Stimulated activated naive CD8-positive, alpha-beta T cell treated with anti-CD3 and anti-CD28 coated beads, Interleukin-15, Interleukin-2, amounts not matched to agents 100 ng/mL and 50 ng/mL, for 24 hours (primary cell): Measurements from ENCODE around the gene EP400.
A peak's percentile ranks its signal among the peaks of the same experiment; 100 is the strongest.

ENCODE experiments used
- H3K27ac Mint-ChIP-seq: one replicate; pipeline ENCODE4 v1.8.0; 2021; ENCODE audit warnings: mild to moderate bottlenecking, mixed read lengths
- H3K27me3 Mint-ChIP-seq: one replicate; pipeline ENCODE4 v1.8.0; 2021; ENCODE audit warnings: mixed read lengths
- H3K36me3 Mint-ChIP-seq: one replicate; pipeline ENCODE4 v1.8.0; 2021; ENCODE audit warnings: low read depth, mixed read lengths
- H3K4me1 Mint-ChIP-seq: one replicate; pipeline ENCODE4 v1.8.0; 2021; ENCODE audit warnings: low read depth, mixed read lengths
- H3K4me3 Mint-ChIP-seq: one replicate; pipeline ENCODE4 v1.8.0; 2021; ENCODE audit warnings: mild to moderate bottlenecking, mixed read lengths
- H3K9me3 Mint-ChIP-seq: one replicate; pipeline ENCODE4 v1.8.0; 2021; ENCODE audit warnings: mixed read lengths

The EP400 gene

DNA sequence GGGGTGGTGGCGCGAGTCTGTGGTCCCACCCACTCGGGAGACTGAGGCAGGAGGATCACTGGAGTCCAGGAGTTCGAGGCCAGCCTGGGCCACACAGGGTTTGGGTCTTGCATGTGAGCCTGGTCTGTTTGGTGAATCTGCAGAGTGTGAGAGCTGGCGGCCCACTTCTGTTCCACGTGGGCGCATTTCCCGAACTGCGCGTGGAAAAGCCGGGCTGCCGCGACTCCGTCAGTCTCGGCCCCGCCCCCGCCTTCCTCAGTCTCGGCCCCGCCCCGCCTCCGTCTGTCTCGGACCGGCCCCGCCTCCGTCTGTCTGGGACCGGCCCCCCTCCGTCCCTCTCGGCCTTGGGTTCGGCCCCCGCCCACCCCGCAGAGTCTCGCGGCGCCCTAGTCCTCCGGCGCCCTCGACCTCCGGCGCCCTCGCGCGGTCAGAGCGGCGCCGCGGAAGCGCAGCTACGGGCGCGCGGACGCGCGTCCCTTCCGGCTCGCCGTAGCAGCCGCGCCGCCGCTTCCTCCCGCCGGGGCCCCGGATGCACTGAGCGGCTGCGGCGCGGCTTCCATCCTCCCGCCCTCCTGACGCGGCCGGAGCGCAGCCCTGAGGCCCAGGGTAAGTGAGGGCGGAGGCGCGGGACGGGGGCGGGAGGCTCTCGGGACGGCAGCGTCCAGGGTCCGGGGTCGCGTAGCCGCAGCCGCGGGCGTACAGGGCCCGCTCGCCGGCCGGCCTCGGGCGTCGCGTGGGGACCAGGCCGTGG is at the start of gene EP400:
Gene EP400, plus strand, starts transcription at position 512 of the 751 bp plus-strand sequence. CDS start 10,678 bp downstream, outside the sequence.
- Mint-ChIP-seq H3K9me3 (no peaks in the 10 kb centered on the region), H3K4me3 (peak within 1 kb of the TSS; percentile 88), H3K4me1 (peaks cover 46% of the 10 kb centered on the region), H3K27me3 (no peaks in the 10 kb centered on the region), H3K27ac (peak within 1 kb of the TSS; percentile 87), H3K36me3 (peaks cover 17% of the 10 kb centered on the region)

DNA sequence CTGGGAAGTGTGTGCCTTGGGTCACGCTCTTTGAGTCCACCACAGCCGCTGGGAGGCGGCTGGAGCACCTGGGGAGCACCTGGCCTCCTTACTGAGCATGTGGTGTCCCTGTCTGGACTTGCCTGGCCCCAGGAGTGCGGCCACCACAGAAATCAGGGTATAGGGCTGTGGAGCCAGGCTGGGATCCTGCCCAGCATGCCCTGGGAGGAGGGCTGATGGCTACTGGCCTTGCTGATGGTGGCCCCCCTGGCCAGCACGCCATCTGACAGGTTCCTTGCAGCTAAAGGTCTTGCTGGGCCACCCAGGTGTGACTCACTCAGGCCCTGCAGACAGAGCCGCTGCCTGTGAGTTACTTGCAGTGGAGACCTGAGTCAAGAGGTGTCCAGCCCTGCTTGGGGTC is 49.3 kb upstream of the EP400 start:
- no peaks in the 10 kb centered on the region for H3K27me3 Mint-ChIP-seq
- no peaks in the 10 kb centered on the region for H3K36me3 Mint-ChIP-seq
- H3K9me3 Mint-ChIP-seq, result no peaks in the 10 kb centered on the region
- H3K27ac Mint-ChIP-seq, result no peak overlapping the region
- H3K4me1 Mint-ChIP-seq, result peaks cover 14% of the 10 kb centered on the region
- H3K4me3 Mint-ChIP-seq, result no peak overlapping the region

GRCh38 chr12:131901431-131902331 is 48.1 kb upstream of the EP400 start:
- Mint-ChIP-seq H3K4me3 (no peak overlapping the region), H3K4me1 (peaks cover 7% of the 10 kb centered on the region), H3K9me3 (no peaks in the 10 kb centered on the region), H3K27me3 (no peaks in the 10 kb centered on the region), H3K27ac (no peak overlapping the region), H3K36me3 (no peaks in the 10 kb centered on the region)

GRCh38 chr12:131902332-131903241 is 47.2 kb upstream of the EP400 start:
- Mint-ChIP-seq H3K9me3 (no peaks in the 10 kb centered on the region), H3K4me1 (peaks cover 5% of the 10 kb centered on the region), H3K36me3 (no peaks in the 10 kb centered on the region), H3K27me3 (no peaks in the 10 kb centered on the region), H3K27ac (no peak overlapping the region), H3K4me3 (no peak overlapping the region)

- Mint-ChIP-seq H3K36me3 (no peaks in the 10 kb centered on the region), H3K4me1 (peaks cover 5% of the 10 kb centered on the region), H3K4me3 (no peak overlapping the region), H3K9me3 (no peaks in the 10 kb centered on the region), H3K27ac (no peak overlapping the region), H3K27me3 (no peaks in the 10 kb centered on the region)
Measured at GRCh38 chr12:131903270-131904255, 46.2 kb upstream of the EP400 start.

DNA sequence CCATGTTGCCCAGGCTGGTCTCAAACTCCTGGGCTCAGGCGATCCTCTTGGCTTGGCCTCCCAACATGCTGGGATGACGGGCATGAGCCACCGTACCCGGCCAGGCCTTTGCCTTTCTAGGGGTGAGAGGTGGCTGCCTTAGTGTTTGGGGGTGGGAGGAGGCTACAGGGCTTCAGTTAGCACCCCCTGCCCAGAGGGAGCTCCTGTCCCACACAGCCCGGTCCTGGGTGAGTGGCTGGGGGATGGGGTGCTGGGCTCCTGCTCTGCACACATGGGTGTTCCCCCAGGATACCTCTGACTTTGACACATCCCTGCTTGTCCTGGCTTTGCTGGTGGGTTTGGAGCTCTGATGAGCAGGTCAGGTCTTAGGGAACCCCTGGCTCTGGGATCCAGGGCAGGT is 45.4 kb upstream of the EP400 start:
- Mint-ChIP-seq H3K4me1 (peaks cover 5% of the 10 kb centered on the region), H3K4me3 (no peak overlapping the region), H3K27me3 (no peaks in the 10 kb centered on the region), H3K27ac (no peak overlapping the region), H3K9me3 (no peaks in the 10 kb centered on the region), H3K36me3 (no peaks in the 10 kb centered on the region)

DNA sequence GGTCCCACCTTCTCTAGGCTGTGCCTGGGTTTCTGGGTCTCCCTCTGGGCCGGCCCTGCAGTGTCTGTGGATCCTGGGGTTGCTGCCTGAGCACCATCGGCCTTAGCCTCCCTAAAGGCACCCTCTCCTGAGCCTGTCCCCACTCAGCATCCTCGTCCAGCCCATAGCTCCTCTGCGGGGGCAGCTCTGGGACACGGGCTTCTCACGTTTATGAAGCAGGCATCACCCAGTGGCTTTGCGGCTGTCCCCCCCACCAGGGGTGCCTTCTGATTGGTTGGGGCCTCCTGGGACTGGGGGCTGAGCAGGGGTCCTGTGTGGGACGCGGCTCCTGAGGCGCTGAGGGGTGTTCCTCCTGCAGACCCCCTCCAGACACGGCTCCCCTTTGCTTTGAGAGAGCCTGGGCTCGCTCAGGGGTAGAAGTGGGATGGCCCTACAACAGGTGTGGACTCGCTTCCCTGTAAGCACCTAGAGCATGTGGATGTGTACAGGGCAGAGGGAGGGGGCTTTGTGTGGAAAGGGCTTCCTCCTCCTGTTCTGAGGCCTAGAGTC is 44.6 kb upstream of the EP400 start:
- H3K9me3 Mint-ChIP-seq, result no peaks in the 10 kb centered on the region
- H3K36me3 Mint-ChIP-seq, result no peaks in the 10 kb centered on the region
- H3K27me3 Mint-ChIP-seq, result no peaks in the 10 kb centered on the region
- peaks cover 5% of the 10 kb centered on the region for H3K4me1 Mint-ChIP-seq
- H3K4me3 Mint-ChIP-seq, result no peak overlapping the region
- no peak overlapping the region for H3K27ac Mint-ChIP-seq

GRCh38 chr12:131905630-131906091 is 44.1 kb upstream of the EP400 start:
- Mint-ChIP-seq H3K4me1 (peaks cover 5% of the 10 kb centered on the region), H3K4me3 (no peak overlapping the region), H3K9me3 (no peaks in the 10 kb centered on the region), H3K27me3 (no peaks in the 10 kb centered on the region), H3K36me3 (no peaks in the 10 kb centered on the region), H3K27ac (no peak overlapping the region)

GRCh38 chr12:131907379-131908091 is 42.2 kb upstream of the EP400 start:
- Mint-ChIP-seq H3K27ac (no peak overlapping the region), H3K36me3 (no peaks in the 10 kb centered on the region), H3K9me3 (no peaks in the 10 kb centered on the region), H3K27me3 (no peaks in the 10 kb centered on the region), H3K4me1 (peaks cover 5% of the 10 kb centered on the region), H3K4me3 (no peak overlapping the region)

- Mint-ChIP-seq H3K9me3 (no peaks in the 10 kb centered on the region), H3K4me1 (peaks cover 5% of the 10 kb centered on the region), H3K36me3 (no peaks in the 10 kb centered on the region), H3K27me3 (no peaks in the 10 kb centered on the region), H3K27ac (no peak overlapping the region), H3K4me3 (no peak overlapping the region)
Measured at GRCh38 chr12:131908092-131909080, 41.4 kb upstream of the EP400 start.

- Mint-ChIP-seq H3K36me3 (no peaks in the 10 kb centered on the region), H3K4me3 (no peak overlapping the region), H3K27ac (no peak overlapping the region), H3K9me3 (no peaks in the 10 kb centered on the region), H3K4me1 (peaks cover 5% of the 10 kb centered on the region), H3K27me3 (no peaks in the 10 kb centered on the region)
Measured at GRCh38 chr12:131909081-131909751, 40.5 kb upstream of the EP400 start.
